Trophoblast cell (in vitro differentiated cells and primary cell): ENCODE results near the gene UGT1A1.

Source experiments
- DNase-seq, 2 donors: peaks; one replicate each; pipeline ENCODE4 v3.0.0-alpha.2; 2016
- H2AFZ ChIP-seq: 2 replicates; pipeline ENCODE4 v1.6.1; 2013; ENCODE audit warnings: low read length, moderate library complexity, mild to moderate bottlenecking; ENCODE audit not compliant: insufficient read depth, poor library complexity
- H2AK5ac ChIP-seq: 2 replicates; pipeline ENCODE4 v1.6.1; 2013; ENCODE audit warnings: mild to moderate bottlenecking, low read length
- H2BK120ac ChIP-seq: 2 replicates; pipeline ENCODE4 v1.6.1; 2013; ENCODE audit warnings: low read length, mild to moderate bottlenecking, moderate library complexity; ENCODE audit not compliant: insufficient read depth, poor library complexity
- H2BK12ac ChIP-seq: 2 replicates; pipeline ENCODE4 v1.6.1; 2013; ENCODE audit warnings: mild to moderate bottlenecking, low read length, moderate library complexity
- H2BK5ac ChIP-seq: 2 replicates; pipeline ENCODE4 v1.6.1; 2013; ENCODE audit warnings: low read length, low read depth, moderate library complexity, mild to moderate bottlenecking; ENCODE audit not compliant: poor library complexity
- H3K14ac ChIP-seq: 2 replicates; pipeline ENCODE4 v1.6.1; 2013; ENCODE audit warnings: mild to moderate bottlenecking, low read length
- H3K18ac ChIP-seq: 2 replicates; pipeline ENCODE4 v1.6.1; 2013; ENCODE audit warnings: mild to moderate bottlenecking, low read length
- H3K23ac ChIP-seq: 2 replicates; pipeline ENCODE4 v1.6.1; 2013; ENCODE audit warnings: low read length
- H3K27ac ChIP-seq: 2 replicates; pipeline ENCODE4 v1.5.1; 2013; ENCODE audit warnings: low read depth, mild to moderate bottlenecking, inconsistent platforms, low read length, moderate library complexity
- H3K27me3 ChIP-seq: 2 replicates; pipeline ENCODE4 v1.6.1; 2013; ENCODE audit warnings: inconsistent platforms, mild to moderate bottlenecking, low read length, moderate library complexity; ENCODE audit not compliant: insufficient read depth
- H3K36me3 ChIP-seq, 2 experiments: 1 replicate in 1 of 2; 2 replicates in 1 of 2; pipeline ENCODE4 v1.6.1; 2013; ENCODE audit warnings: low read length in 2 of 2, mild to moderate bottlenecking in 2 of 2, moderate library complexity in 1 of 2; ENCODE audit not compliant: insufficient read depth in 2 of 2, control insufficient read depth in 1 of 2
- H3K4ac ChIP-seq: 2 replicates; pipeline ENCODE4 v1.6.1; 2013; ENCODE audit warnings: low read depth, mild to moderate bottlenecking, low read length, moderate library complexity
- H3K4me1 ChIP-seq, 2 experiments: 1 replicate in 1 of 2; 2 replicates in 1 of 2; pipeline ENCODE4 v1.6.1; 2013; ENCODE audit warnings: low read length in 2 of 2, mild to moderate bottlenecking in 2 of 2, moderate library complexity in 1 of 2; ENCODE audit not compliant: insufficient read depth in 2 of 2, control insufficient read depth in 1 of 2
- H3K4me2 ChIP-seq: 2 replicates; pipeline ENCODE4 v1.6.1; 2013; ENCODE audit warnings: inconsistent platforms, mild to moderate bottlenecking, low read length, moderate library complexity
- H3K4me3 ChIP-seq: 2 replicates; pipeline ENCODE4 v1.5.1; 2013; ENCODE audit warnings: mild to moderate bottlenecking, low read depth, low read length, inconsistent platforms
- H3K79me1 ChIP-seq: one replicate; pipeline ENCODE4 v1.6.1; 2013; ENCODE audit warnings: low read length
- H3K79me2 ChIP-seq: 2 replicates; pipeline ENCODE4 v1.6.1; 2013; ENCODE audit warnings: low read length, mild to moderate bottlenecking; ENCODE audit not compliant: control insufficient read depth, insufficient read depth, poor library complexity
- H3K9ac ChIP-seq: 2 replicates; pipeline ENCODE4 v1.6.1; 2013; ENCODE audit warnings: mild to moderate bottlenecking, low read length
- H3K9me3 ChIP-seq: 2 replicates; pipeline ENCODE4 v1.6.1; 2013; ENCODE audit warnings: low read depth, mild to moderate bottlenecking, control low read depth, inconsistent platforms, low read length; ENCODE audit not compliant: insufficient read depth
- H4K12ac ChIP-seq: 2 replicates; pipeline ENCODE4 v1.6.1; 2013; ENCODE audit warnings: low read depth, mild to moderate bottlenecking, low read length, moderate library complexity
- H4K8ac ChIP-seq: 2 replicates; pipeline ENCODE4 v1.6.1; 2013; ENCODE audit warnings: low read depth, mild to moderate bottlenecking, low read length, moderate library complexity
- H4K91ac ChIP-seq: one replicate; pipeline ENCODE4 v1.6.1; 2013; ENCODE audit warnings: low read depth, mild to moderate bottlenecking, low read length, moderate library complexity
- WGBS: extraction: QIAGEN DNeasy Blood & Tissue Kit; methylation state at CpG from one replicate; pipeline ENCODE4 v1.1.7; 2013; ENCODE audit warnings: missing lambda C conversion rate; ENCODE audit not compliant: insufficient read length, insufficient coverage; ENCODE audit errors: extremely low coverage; 5-methylcytosine and 5-hydroxymethylcytosine counted together

UGT1A1 gene

DNA sequence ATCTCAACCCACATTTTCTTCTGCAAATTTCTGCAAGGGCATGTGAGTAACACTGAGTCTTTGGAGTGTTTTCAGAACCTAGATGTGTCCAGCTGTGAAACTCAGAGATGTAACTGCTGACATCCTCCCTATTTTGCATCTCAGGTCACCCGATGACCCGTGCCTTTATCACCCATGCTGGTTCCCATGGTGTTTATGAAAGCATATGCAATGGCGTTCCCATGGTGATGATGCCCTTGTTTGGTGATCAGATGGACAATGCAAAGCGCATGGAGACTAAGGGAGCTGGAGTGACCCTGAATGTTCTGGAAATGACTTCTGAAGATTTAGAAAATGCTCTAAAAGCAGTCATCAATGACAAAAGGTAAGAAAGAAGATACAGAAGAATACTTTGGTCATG is 8.0 kb downstream of the UGT1A1 start:
- peaks cover 7% of the 10 kb centered on the region for H3K9me3 ChIP-seq
- H3K14ac ChIP-seq = no peak overlapping the region
- no peak overlapping the region for H2BK5ac ChIP-seq
- H3K36me3 ChIP-seq = no peaks in the 10 kb centered on the region
- DNase-seq = no peak
- no peak overlapping the region for H3K27ac ChIP-seq
- no peak overlapping the region for H2AFZ ChIP-seq
- H3K4me1 ChIP-seq = no peaks in the 10 kb centered on the region
- H2AK5ac ChIP-seq = no peak overlapping the region
- H2BK12ac ChIP-seq = no peak overlapping the region
- no peaks in the 10 kb centered on the region for H3K79me2 ChIP-seq
- H3K18ac ChIP-seq = no peak overlapping the region
- H3K27me3 ChIP-seq = no peaks in the 10 kb centered on the region
- H3K4me2 ChIP-seq = no peak overlapping the region
- no peak overlapping the region for H3K9ac ChIP-seq
- H3K23ac ChIP-seq = no peak overlapping the region
- H4K12ac ChIP-seq = no peak overlapping the region
- H4K8ac ChIP-seq = no peak overlapping the region
- H3K4me3 ChIP-seq = no peak overlapping the region
- no peak overlapping the region for H2BK120ac ChIP-seq
- no CpG with 5 or more reads among the region's 4 CpGs for WGBS
- no peaks in the 10 kb centered on the region for H3K79me1 ChIP-seq
- no peak overlapping the region for H4K91ac ChIP-seq
- H3K4ac ChIP-seq = no peak overlapping the region

DNA sequence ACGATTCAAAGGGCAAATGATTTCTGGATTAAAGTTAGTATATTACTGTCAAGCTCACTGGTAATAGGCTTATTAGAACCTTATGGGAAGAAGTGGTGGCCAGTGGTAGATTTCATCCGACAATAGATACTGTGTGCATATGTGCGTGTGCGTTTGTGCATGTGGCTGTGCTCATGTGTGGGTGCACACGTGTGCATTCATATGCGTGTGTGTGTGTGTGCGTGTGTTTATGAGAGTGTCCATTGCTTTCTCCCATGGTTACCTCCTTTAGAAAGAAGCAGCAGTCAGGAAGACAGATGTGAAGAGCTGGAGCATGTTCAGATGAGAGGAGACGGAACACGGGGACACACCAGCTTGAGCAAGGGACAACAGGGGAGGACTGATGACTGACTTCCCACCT is 9.2 kb downstream of the UGT1A1 start:
- no peaks in the 10 kb centered on the region for H3K79me1 ChIP-seq
- no peak overlapping the region for H3K9ac ChIP-seq
- no peak overlapping the region for H3K18ac ChIP-seq
- H3K79me2 ChIP-seq = no peaks in the 10 kb centered on the region
- no peaks in the 10 kb centered on the region for H3K36me3 ChIP-seq
- no peaks in the 10 kb centered on the region for H3K27me3 ChIP-seq
- H3K27ac ChIP-seq = no peak overlapping the region
- no peak overlapping the region for H4K91ac ChIP-seq
- H3K4me1 ChIP-seq = no peaks in the 10 kb centered on the region
- H4K12ac ChIP-seq = no peak overlapping the region
- H3K23ac ChIP-seq = no peak overlapping the region
- DNase-seq = no peak
- no peak overlapping the region for H2BK12ac ChIP-seq
- H3K4ac ChIP-seq = no peak overlapping the region
- no peak overlapping the region for H4K8ac ChIP-seq
- no peak overlapping the region for H2BK5ac ChIP-seq
- WGBS = no CpG with 5 or more reads among the region's 9 CpGs
- no peak overlapping the region for H2AFZ ChIP-seq
- H3K4me3 ChIP-seq = no peak overlapping the region
- peaks cover 7% of the 10 kb centered on the region for H3K9me3 ChIP-seq
- H3K4me2 ChIP-seq = no peak overlapping the region
- no peak overlapping the region for H3K14ac ChIP-seq
- H2BK120ac ChIP-seq = no peak overlapping the region
- no peak overlapping the region for H2AK5ac ChIP-seq

DNA sequence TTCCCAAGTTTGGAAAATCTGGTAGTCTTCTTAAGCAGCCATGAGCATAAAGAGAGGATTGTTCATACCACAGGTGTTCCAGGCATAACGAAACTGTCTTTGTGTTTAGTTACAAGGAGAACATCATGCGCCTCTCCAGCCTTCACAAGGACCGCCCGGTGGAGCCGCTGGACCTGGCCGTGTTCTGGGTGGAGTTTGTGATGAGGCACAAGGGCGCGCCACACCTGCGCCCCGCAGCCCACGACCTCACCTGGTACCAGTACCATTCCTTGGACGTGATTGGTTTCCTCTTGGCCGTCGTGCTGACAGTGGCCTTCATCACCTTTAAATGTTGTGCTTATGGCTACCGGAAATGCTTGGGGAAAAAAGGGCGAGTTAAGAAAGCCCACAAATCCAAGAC is 12.1 kb downstream of the UGT1A1 start:
- Histone ChIP-seq H3K4ac (no peak overlapping the region), H3K23ac (no peak overlapping the region), H3K79me1 (no peaks in the 10 kb centered on the region), H4K91ac (no peak overlapping the region), H2AK5ac (no peak overlapping the region), H2BK120ac (no peak overlapping the region), H3K9ac (no peak overlapping the region), H3K18ac (no peak overlapping the region), H3K79me2 (no peaks in the 10 kb centered on the region), H3K14ac (no peak overlapping the region), H3K9me3 (peaks cover 13% of the 10 kb centered on the region), H2BK5ac (no peak overlapping the region), H2BK12ac (no peak overlapping the region), H2AFZ (no peak overlapping the region), H3K27ac (no peak overlapping the region), H3K4me1 (no peaks in the 10 kb centered on the region), H3K36me3 (no peaks in the 10 kb centered on the region), H3K27me3 (no peaks in the 10 kb centered on the region), H4K12ac (no peak overlapping the region), H3K4me3 (no peak overlapping the region), H3K4me2 (no peak overlapping the region), H4K8ac (no peak overlapping the region)
- peak in 1 of 2 donors; percentile 1 for DNase-seq
- WGBS = no CpG with 5 or more reads among the region's 16 CpGs

DNA sequence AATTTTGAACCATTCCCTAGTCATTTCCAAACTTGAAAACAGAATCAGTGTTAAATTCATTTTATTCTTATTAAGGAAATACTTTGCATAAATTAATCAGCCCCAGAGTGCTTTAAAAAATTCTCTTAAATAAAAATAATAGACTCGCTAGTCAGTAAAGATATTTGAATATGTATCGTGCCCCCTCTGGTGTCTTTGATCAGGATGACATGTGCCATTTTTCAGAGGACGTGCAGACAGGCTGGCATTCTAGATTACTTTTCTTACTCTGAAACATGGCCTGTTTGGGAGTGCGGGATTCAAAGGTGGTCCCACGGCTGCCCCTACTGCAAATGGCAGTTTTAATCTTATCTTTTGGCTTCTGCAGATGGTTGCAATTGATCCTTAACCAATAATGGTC is 12.5 kb downstream of the UGT1A1 start:
- no peak overlapping the region for H3K23ac ChIP-seq
- H3K79me1 ChIP-seq = no peaks in the 10 kb centered on the region
- no CpG with 5 or more reads among the region's 5 CpGs for WGBS

More for the DNA sequence above, 12.5 kb downstream of the UGT1A1 start:
- H4K91ac ChIP-seq = no peak overlapping the region
- no peak overlapping the region for H3K4me2 ChIP-seq
- no peak overlapping the region for H3K4ac ChIP-seq
- no peak overlapping the region for H3K18ac ChIP-seq
- no peaks in the 10 kb centered on the region for H3K27me3 ChIP-seq
- no peak overlapping the region for H2AK5ac ChIP-seq
- H2AFZ ChIP-seq = no peak overlapping the region
- H2BK12ac ChIP-seq = no peak overlapping the region
- no peak overlapping the region for H2BK5ac ChIP-seq
- no peaks in the 10 kb centered on the region for H3K36me3 ChIP-seq
- H3K4me1 ChIP-seq = no peaks in the 10 kb centered on the region
- no peak overlapping the region for H4K8ac ChIP-seq
- no peak overlapping the region for H2BK120ac ChIP-seq
- no peak overlapping the region for H3K27ac ChIP-seq
- H3K4me3 ChIP-seq = no peak overlapping the region
- DNase-seq = no peak
- no peaks in the 10 kb centered on the region for H3K79me2 ChIP-seq
- H4K12ac ChIP-seq = no peak overlapping the region
- H3K9me3 ChIP-seq = peaks cover 15% of the 10 kb centered on the region
- no peak overlapping the region for H3K9ac ChIP-seq
- no peak overlapping the region for H3K14ac ChIP-seq
